ENCODE results near the gene DHDH.
"Not testable (repeated sequence)": the region's sequence is repeated elsewhere in the genome, so short reads cannot be mapped to it uniquely, and the experiment has no call there.

Gene DHDH

DNA sequence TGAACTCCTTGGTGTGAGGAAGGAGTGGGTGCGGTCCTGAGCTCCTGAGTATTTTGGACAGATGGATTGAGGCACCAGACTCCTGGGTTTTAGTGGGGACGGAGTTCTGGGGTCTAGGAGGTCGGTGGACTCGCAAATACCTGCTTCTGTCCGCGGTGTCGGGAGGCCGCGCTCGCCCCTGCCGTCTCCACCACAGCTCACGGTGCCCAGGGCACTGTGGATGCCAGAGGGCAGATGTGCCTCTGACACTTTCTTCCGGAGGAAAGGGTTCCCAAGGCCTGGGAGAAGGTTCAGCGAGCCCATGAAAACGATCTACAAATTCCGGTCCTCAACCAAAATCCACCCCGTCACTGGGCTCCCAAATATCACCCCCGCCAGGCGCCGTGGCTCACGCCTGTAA is 38.3 kb upstream of the DHDH start:
- ATAC-seq (ENCODE audit: low read depth) (no peak), DNase-seq (ENCODE audit: low spot score) (no peak)
- no peaks in the 10 kb centered on the region for H3K9me3 ChIP-seq (ENCODE audit: severe bottlenecking)
- no peak for TF ChIP-seq CTCF (IDR thresholded peaks at IDR 0.05; ENCODE audit: poor library complexity, severe bottlenecking)
- no peaks in the 10 kb centered on the region for H3K36me3 ChIP-seq (ENCODE audit: low read depth)
- H3K27me3 ChIP-seq (ENCODE audit: insufficient read depth, poor library complexity, severe bottlenecking): no peaks in the 10 kb centered on the region
- H3K27ac ChIP-seq (ENCODE audit: poor library complexity, severe bottlenecking): no peak overlapping the region
- no peak overlapping the region for H3K4me3 ChIP-seq (ENCODE audit: severe bottlenecking)
- H3K4me1 ChIP-seq (ENCODE audit: insufficient read depth, poor library complexity, severe bottlenecking): no peaks in the 10 kb centered on the region

DNA sequence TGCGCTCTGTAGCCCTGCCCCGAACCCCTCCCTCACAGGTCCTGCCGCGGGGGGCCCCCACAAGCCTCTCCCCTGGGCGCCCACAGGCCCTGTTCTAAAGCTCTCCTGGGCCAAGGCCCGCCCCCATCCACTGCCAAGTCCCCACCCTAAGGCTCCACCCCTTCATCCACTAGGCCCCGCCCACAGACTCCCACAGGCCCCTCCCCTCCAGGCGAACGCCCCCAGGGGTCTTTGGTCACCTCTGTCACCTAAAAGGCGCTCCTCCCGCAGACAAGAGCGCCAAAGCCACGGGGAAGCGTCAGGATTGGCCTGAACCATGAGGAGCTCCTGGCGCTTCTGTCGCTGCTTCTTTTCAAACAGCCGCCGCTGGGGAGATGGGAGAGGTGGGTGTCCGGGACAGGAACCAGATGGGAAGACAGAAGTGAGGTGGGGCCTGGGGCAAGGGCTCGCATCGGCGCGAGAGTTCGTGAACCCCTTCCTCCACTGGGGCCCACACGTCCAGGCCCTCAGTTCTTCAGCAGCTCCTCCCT is 37.2 kb upstream of the DHDH start:
- no peak for TF ChIP-seq CTCF (IDR thresholded peaks at IDR 0.05; ENCODE audit: poor library complexity, severe bottlenecking)
- Histone ChIP-seq H3K9me3 (ENCODE audit: severe bottlenecking) (no peaks in the 10 kb centered on the region), H3K4me1 (ENCODE audit: insufficient read depth, poor library complexity, severe bottlenecking) (no peaks in the 10 kb centered on the region), H3K36me3 (ENCODE audit: low read depth) (peaks cover 5% of the 10 kb centered on the region), H3K4me3 (ENCODE audit: severe bottlenecking) (no peak overlapping the region), H3K27me3 (ENCODE audit: insufficient read depth, poor library complexity, severe bottlenecking) (no peaks in the 10 kb centered on the region), H3K27ac (ENCODE audit: poor library complexity, severe bottlenecking) (no peak overlapping the region)
- DNase-seq (ENCODE audit: low spot score) (no peak), ATAC-seq (ENCODE audit: low read depth) (0 out of 3 replicates have a peak, but pooled peaks have one; percentile 22)

- H3K4me3 ChIP-seq (ENCODE audit: severe bottlenecking): no peak overlapping the region
- DNase-seq (ENCODE audit: low spot score): no peak
- no peak overlapping the region for H3K27ac ChIP-seq (ENCODE audit: poor library complexity, severe bottlenecking)
- peaks cover 13% of the 10 kb centered on the region for H3K36me3 ChIP-seq (ENCODE audit: low read depth)
- no peak for ATAC-seq (ENCODE audit: low read depth)
- no peaks in the 10 kb centered on the region for H3K4me1 ChIP-seq (ENCODE audit: insufficient read depth, poor library complexity, severe bottlenecking)
- H3K27me3 ChIP-seq (ENCODE audit: insufficient read depth, poor library complexity, severe bottlenecking): no peaks in the 10 kb centered on the region
- no peak for TF ChIP-seq CTCF (IDR thresholded peaks at IDR 0.05; ENCODE audit: poor library complexity, severe bottlenecking)
- H3K9me3 ChIP-seq (ENCODE audit: severe bottlenecking): no peaks in the 10 kb centered on the region
These were observed 36.3 kb upstream of the DHDH start for GRCh38 chr19:48897181-48897580.

GRCh38 chr19:48899386-48899749 is 34.1 kb upstream of the DHDH start:
- Histone ChIP-seq H3K36me3 (ENCODE audit: low read depth) (peaks cover 13% of the 10 kb centered on the region), H3K27ac (ENCODE audit: poor library complexity, severe bottlenecking) (peak overlapping the region; percentile 61), H3K4me3 (ENCODE audit: severe bottlenecking) (peak overlapping the region; percentile 58)
- not testable (repeated sequence) for H3K9me3 ChIP-seq (ENCODE audit: severe bottlenecking); DNase-seq (ENCODE audit: low spot score); H3K4me1 ChIP-seq (ENCODE audit: insufficient read depth, poor library complexity, severe bottlenecking); H3K27me3 ChIP-seq (ENCODE audit: insufficient read depth, poor library complexity, severe bottlenecking); ATAC-seq (ENCODE audit: low read depth)

- Histone ChIP-seq H3K27ac (ENCODE audit: poor library complexity, severe bottlenecking) (peak within 1 kb of the TSS; percentile 61), H3K4me1 (ENCODE audit: insufficient read depth, poor library complexity, severe bottlenecking) (no peaks in the 10 kb centered on the region), H3K36me3 (ENCODE audit: low read depth) (peaks cover 18% of the 10 kb centered on the region), H3K4me3 (ENCODE audit: severe bottlenecking) (peak within 1 kb of the TSS; percentile 58), H3K9me3 (ENCODE audit: severe bottlenecking) (no peaks in the 10 kb centered on the region), H3K27me3 (ENCODE audit: insufficient read depth, poor library complexity, severe bottlenecking) (no peaks in the 10 kb centered on the region)
- ATAC-seq (ENCODE audit: low read depth) (peak; percentile 94), DNase-seq (ENCODE audit: low spot score) (peak; percentile 96)
- TF ChIP-seq CTCF (IDR thresholded peaks at IDR 0.05; ENCODE audit: poor library complexity, severe bottlenecking): peak; percentile 30
These were observed 33.6 kb upstream of the DHDH start, which contains the start of gene NUCB1 for GRCh38 chr19:48899781-48900476. Gene NUCB1, plus strand, starts transcription at chr19:48900312. Its CDS starts 485 bp downstream, at chr19:48900797.
